Choroid plexus epithelial cell (primary cell): ENCODE results near the gene MAST3.

Experiments
- DNase-seq: peaks from one replicate; pipeline ENCODE4 v3.0.0-alpha.2; 2010; ENCODE audit warnings: low read depth
- H3K4me3 ChIP-seq: 2 replicates; pipeline ENCODE4 v1.5.1; 2011; ENCODE audit warnings: low read depth, mild to moderate bottlenecking, control low read depth, low read length, moderate library complexity
- CTCF ChIP-seq: conservative IDR thresholded peaks from 2 replicates; pipeline ENCODE4 v1.5.1; 2011; ENCODE audit warnings: low read depth, mild to moderate bottlenecking, control low read depth, inconsistent platforms, low read length, moderate library complexity

Gene MAST3

GRCh38 chr19:18198374-18198773 lies 100.8 kb downstream of the MAST3 start:
- H3K4me3 ChIP-seq = no peak overlapping the region
- TF ChIP-seq CTCF = no peak
- no peak for DNase-seq
